ENCODE data around the gene BORCS5.
A peak's percentile ranks its signal among the peaks of the same experiment; 100 is the strongest.

Gene BORCS5

GRCh38 chr12:12381982-12382381 is 25.1 kb downstream of the BORCS5 start:
- TF ChIP-seq EZH2 (IDR thresholded peaks at IDR 0.05; ENCODE audit: borderline replicate concordance, low read length) (no peak), CTCF (IDR thresholded peaks at IDR 0.05; ENCODE audit: low read length) (no peak)
- peaks cover 19% of the 10 kb centered on the region for H3K4me1 ChIP-seq (ENCODE audit: insufficient read depth, low read length, severe bottlenecking)
- H3K36me3 ChIP-seq (ENCODE audit: insufficient read depth, low read length) = peaks cover 12% of the 10 kb centered on the region
- H3K9me3 ChIP-seq (ENCODE audit: low read length) = no peaks in the 10 kb centered on the region
- no peaks in the 10 kb centered on the region for H4K20me1 ChIP-seq (ENCODE audit: insufficient read depth, low read length)
- H3K9me2 ChIP-seq (ENCODE audit: low read depth, low read length) = no peaks in the 10 kb centered on the region
- H3K9ac ChIP-seq (ENCODE audit: low read length) = no peak overlapping the region
- H3F3A ChIP-seq (ENCODE audit: insufficient read depth, low read length) = no peaks in the 10 kb centered on the region
- no peak overlapping the region for H2AFZ ChIP-seq (ENCODE audit: low read length)
- H3K27ac ChIP-seq (ENCODE audit: low read depth, low read length, poor library complexity, severe bottlenecking) = no peak overlapping the region
- no peaks in the 10 kb centered on the region for H3K27me3 ChIP-seq (ENCODE audit: insufficient read depth, low read length)
- H3K79me2 ChIP-seq (ENCODE audit: insufficient read depth, low read length) = no peaks in the 10 kb centered on the region
- no peak overlapping the region for H3K4me2 ChIP-seq (ENCODE audit: low read length)
- no peak overlapping the region for H3K4me3 ChIP-seq (ENCODE audit: low read depth, low read length, poor library complexity, severe bottlenecking)

- Histone ChIP-seq H4K20me1 (ENCODE audit: insufficient read depth, low read length) (no peaks in the 10 kb centered on the region), H2AFZ (ENCODE audit: low read length) (no peak overlapping the region), H3K9me2 (ENCODE audit: low read depth, low read length) (no peaks in the 10 kb centered on the region), H3K27me3 (ENCODE audit: insufficient read depth, low read length) (no peaks in the 10 kb centered on the region), H3K4me2 (ENCODE audit: low read length) (no peak overlapping the region), H3K4me3 (ENCODE audit: low read depth, low read length, poor library complexity, severe bottlenecking) (no peak overlapping the region), H3K79me2 (ENCODE audit: insufficient read depth, low read length) (no peaks in the 10 kb centered on the region), H3F3A (ENCODE audit: insufficient read depth, low read length) (no peaks in the 10 kb centered on the region), H3K27ac (ENCODE audit: low read depth, low read length, poor library complexity, severe bottlenecking) (peak overlapping the region; percentile 10), H3K9me3 (ENCODE audit: low read length) (no peaks in the 10 kb centered on the region), H3K4me1 (ENCODE audit: insufficient read depth, low read length, severe bottlenecking) (peaks cover 16% of the 10 kb centered on the region), H3K36me3 (ENCODE audit: insufficient read depth, low read length) (peaks cover 17% of the 10 kb centered on the region), H3K9ac (ENCODE audit: low read length) (no peak overlapping the region)
- TF ChIP-seq CTCF (IDR thresholded peaks at IDR 0.05; ENCODE audit: low read length) (no peak), EZH2 (IDR thresholded peaks at IDR 0.05; ENCODE audit: borderline replicate concordance, low read length) (no peak)
Observed at GRCh38 chr12:12384571-12385340, 27.9 kb downstream of the BORCS5 start.

DNA sequence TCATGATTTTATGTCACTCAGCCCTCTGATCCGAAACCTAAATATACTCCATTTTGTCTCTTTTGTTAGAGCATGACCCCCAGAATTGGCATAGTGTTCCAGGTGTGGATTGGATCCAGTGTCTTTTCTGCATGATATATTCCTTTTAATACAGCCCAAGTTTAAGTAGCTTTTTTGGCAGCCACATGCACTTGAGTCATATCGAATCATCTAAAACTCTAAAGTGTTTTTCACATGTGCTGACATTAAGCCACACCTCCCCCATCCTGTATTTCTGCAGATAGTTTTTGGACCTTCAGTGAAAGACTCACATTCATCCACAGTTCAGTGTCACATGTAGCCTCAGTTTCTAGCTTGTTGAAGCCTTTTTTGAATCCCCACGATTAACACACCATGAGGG is 30.6 kb downstream of the BORCS5 start:
- peaks cover 9% of the 10 kb centered on the region for H3K36me3 ChIP-seq (ENCODE audit: insufficient read depth, low read length)
- no peak overlapping the region for H3K27ac ChIP-seq (ENCODE audit: low read depth, low read length, poor library complexity, severe bottlenecking)
- no peaks in the 10 kb centered on the region for H3F3A ChIP-seq (ENCODE audit: insufficient read depth, low read length)
- peaks cover 10% of the 10 kb centered on the region for H3K4me1 ChIP-seq (ENCODE audit: insufficient read depth, low read length, severe bottlenecking)
- H3K79me2 ChIP-seq (ENCODE audit: insufficient read depth, low read length) = no peaks in the 10 kb centered on the region
- H3K27me3 ChIP-seq (ENCODE audit: insufficient read depth, low read length) = no peaks in the 10 kb centered on the region
- H3K4me3 ChIP-seq (ENCODE audit: low read depth, low read length, poor library complexity, severe bottlenecking) = no peak overlapping the region
- TF ChIP-seq CTCF (IDR thresholded peaks at IDR 0.05; ENCODE audit: low read length) (no peak), EZH2 (IDR thresholded peaks at IDR 0.05; ENCODE audit: borderline replicate concordance, low read length) (no peak)
- no peaks in the 10 kb centered on the region for H3K9me3 ChIP-seq (ENCODE audit: low read length)
- no peaks in the 10 kb centered on the region for H3K9me2 ChIP-seq (ENCODE audit: low read depth, low read length)
- H3K4me2 ChIP-seq (ENCODE audit: low read length) = no peak overlapping the region
- H2AFZ ChIP-seq (ENCODE audit: low read length) = no peak overlapping the region
- H4K20me1 ChIP-seq (ENCODE audit: insufficient read depth, low read length) = no peaks in the 10 kb centered on the region
- H3K9ac ChIP-seq (ENCODE audit: low read length) = no peak overlapping the region

All from OCI-LY1 (cell line).